HCT116 (cell line): ENCODE results near the gene SLC35F6. TPM values are rescaled to one million over a fixed set of nuclear protein-coding genes. Genes with fewer than 3 reads are reported as not detected.

Experiments used
- ATAC-seq: fragments of 200-7000 bp; cut with Tn5 transposase; 2 replicates; pipeline ENCODE4 v1.9.1; 2020; ENCODE audit warnings: mild to moderate bottlenecking, moderate library complexity
- BruUV-seq: library from RNA; stranded (reverse); fragments of 400-500 nt; replicated peaks from 2 replicates; lab custom pipeline; 2021; lab: Mats Ljungman, UMichigan
- CTCF ChIA-PET: fragments of 300-600 bp; sonication (Branson Sonifier 250); formaldehyde crosslinking; loops from one replicate; lab custom pipeline; 2021; ENCODE audit warnings: antibody characterized with exemption; lab: Charles Lee
- POLR2A ChIA-PET: fragments of 300-600, 350-600 bp; sonication (Branson Sonifier 250); formaldehyde crosslinking; loops from one replicate; lab custom pipeline; 2021; ENCODE audit warnings: antibody characterized with exemption; lab: Charles Lee
- RAD21 ChIA-PET, 2 experiments: fragments of 300-600 bp; sonication (Branson Sonifier 250); formaldehyde crosslinking; loops; one replicate each; lab custom pipeline; 2023; ENCODE audit warnings: low total read pairs in 2 of 2; ENCODE audit not compliant: uncharacterized antibody in 2 of 2, unreplicated experiment in 2 of 2, low non-redundant PET in 1 of 2; lab: Charles Lee
- DNase-seq: peaks from one replicate; pipeline ENCODE4 v3.0.0-alpha.2; 2010; ENCODE audit warnings: low read depth, low spot score
- H2AFZ ChIP-seq: fragments of 200-600 bp; shearing (Covaris generic), sonication (generic); 2 replicates; pipeline ENCODE4 v1.6.1; 2017; ENCODE audit warnings: low read depth, mixed run types, mixed read lengths, antibody characterized with exemption, low read length; ENCODE audit not compliant: poor library complexity, severe bottlenecking
- H3K27ac ChIP-seq: 2 replicates; pipeline ENCODE4 v1.5.1; 2012; ENCODE audit warnings: low read depth, low read length
- H3K27me3 ChIP-seq: fragments of 200-600 bp; sonication (generic); 2 replicates; pipeline ENCODE4 v1.6.1; 2016; ENCODE audit warnings: mixed run types, low read length, mixed read lengths; ENCODE audit not compliant: insufficient read depth
- H3K36me3 ChIP-seq, 2 experiments: fragments of 200-500 bp in 1 of 2; fragments of 200-600 bp in 1 of 2; sonication (Bioruptor generic) in 1 of 2; sonication (generic) in 1 of 2; 2 replicates each; pipeline versions ENCODE4 v1.5.1 to v1.6.1; 2014 to 2016; ENCODE audit warnings: low read length in 2 of 2, inconsistent platforms in 1 of 2, mixed read lengths in 1 of 2, mixed run types in 1 of 2; ENCODE audit not compliant: insufficient read depth in 2 of 2, control insufficient read depth in 1 of 2
- H3K4me1 ChIP-seq, 2 experiments: fragments of 200-600 bp in 1 of 2; sonication (generic) in 1 of 2; 2 replicates each; pipeline versions ENCODE4 v1.5.1 to v1.6.1; 2012 to 2017; ENCODE audit warnings: low read length in 2 of 2, inconsistent platforms in 1 of 2, mild to moderate bottlenecking in 1 of 2, mixed read lengths in 1 of 2, mixed run types in 1 of 2, moderate library complexity in 1 of 2; ENCODE audit not compliant: insufficient read depth in 2 of 2, control insufficient read depth in 1 of 2
- H3K4me2 ChIP-seq: fragments of 200-600 bp; sonication (generic); 2 replicates; pipeline ENCODE4 v1.6.1; 2017; ENCODE audit warnings: mixed run types, low read length, mixed read lengths
- H3K4me3 ChIP-seq, 2 experiments: fragments of 200-600 bp in 1 of 2; sonication (generic) in 1 of 2; replicated peaks in 1 of 2; 2 replicates each; pipeline ENCODE4 v1.5.1; 2011 to 2016; ENCODE audit warnings: low read length in 2 of 2, control low read depth in 1 of 2, low read depth in 1 of 2, mild to moderate bottlenecking in 1 of 2, mixed read lengths in 1 of 2, mixed run types in 1 of 2
- H3K79me2 ChIP-seq: fragments of 200-600 bp; sonication (generic); 2 replicates; pipeline ENCODE4 v1.6.1; 2017; ENCODE audit warnings: mild to moderate bottlenecking, mixed run types, low read length, moderate library complexity, mixed read lengths; ENCODE audit not compliant: insufficient read depth
- H3K9ac ChIP-seq: fragments of 200-600 bp; sonication (generic); 2 replicates; pipeline ENCODE4 v1.6.1; 2016; ENCODE audit warnings: low read length, mixed read lengths
- H3K9me2 ChIP-seq: fragments of 200-600 bp; sonication (generic), shearing (Covaris generic); 2 replicates; pipeline ENCODE4 v1.6.1; 2017; ENCODE audit warnings: mixed run types, mild to moderate bottlenecking, moderate library complexity; ENCODE audit not compliant: insufficient read depth
- H3K9me3 ChIP-seq, 2 experiments: fragments of 200-500 bp in 1 of 2; fragments of 200-600 bp in 1 of 2; sonication (Bioruptor generic) in 1 of 2; sonication (generic) in 1 of 2; 2 replicates each; pipeline ENCODE4 v1.6.1; 2014 to 2017; ENCODE audit warnings: low read length in 2 of 2, mixed read lengths in 2 of 2, inconsistent platforms in 1 of 2, low read depth in 1 of 2, mild to moderate bottlenecking in 1 of 2, mixed run types in 1 of 2, moderate library complexity in 1 of 2; ENCODE audit not compliant: control insufficient read depth in 1 of 2, insufficient read depth in 1 of 2
- H4K20me1 ChIP-seq: fragments of 200-600 bp; sonication (generic), shearing (Covaris generic); 2 replicates; pipeline ENCODE4 v1.6.1; 2017; ENCODE audit warnings: mixed run types, mild to moderate bottlenecking, moderate library complexity; ENCODE audit not compliant: insufficient read depth
- ATF3 ChIP-seq: IDR thresholded peaks from 2 replicates; pipeline ENCODE4 v1.6.1; 2012
- CBX3 ChIP-seq: IDR thresholded peaks from 2 replicates; pipeline ENCODE4 v1.6.1; 2012; ENCODE audit warnings: low read depth
- CEBPB ChIP-seq: IDR thresholded peaks from 2 replicates; pipeline ENCODE4 v1.6.1; 2012; ENCODE audit warnings: low read depth
- EGR1 ChIP-seq: IDR thresholded peaks from 2 replicates; pipeline ENCODE4 v1.6.1; 2012; ENCODE audit warnings: low read depth
- ELF1 ChIP-seq: IDR thresholded peaks from 2 replicates; pipeline ENCODE4 v1.6.1; 2012; ENCODE audit warnings: low read depth, borderline replicate concordance
- EZH2 ChIP-seq: fragments of 200-600 bp; sonication (generic); IDR thresholded peaks from 2 replicates; pipeline ENCODE4 v1.6.1; 2017; ENCODE audit warnings: antibody characterized with exemption, mixed run types
- EZH2phosphoT487 ChIP-seq: fragments of 200-600 bp; IDR thresholded peaks from 2 replicates; pipeline ENCODE4 v1.6.1; 2018; ENCODE audit warnings: antibody characterized with exemption, borderline replicate concordance
- FOSL1 ChIP-seq: IDR thresholded peaks from 2 replicates; pipeline ENCODE4 v1.6.1; 2012; ENCODE audit warnings: low read depth
- MAX ChIP-seq: IDR thresholded peaks from 2 replicates; pipeline ENCODE4 v1.6.1; 2012
- POLR2A ChIP-seq: IDR thresholded peaks from 2 replicates; pipeline ENCODE4 v1.7.0; 2011; ENCODE audit warnings: borderline replicate concordance; ENCODE audit not compliant: insufficient read depth, insufficient read length; ENCODE audit errors: extremely low read depth
- RAD21 ChIP-seq: IDR thresholded peaks from 2 replicates; pipeline ENCODE4 v1.6.1; 2012; ENCODE audit warnings: low read depth, mild to moderate bottlenecking
- REST ChIP-seq: IDR thresholded peaks from 2 replicates; pipeline ENCODE4 v1.6.1; 2012; ENCODE audit warnings: low read depth
- SRF ChIP-seq: IDR thresholded peaks from 2 replicates; pipeline ENCODE4 v1.6.1; 2012; ENCODE audit warnings: low read depth
- ZBTB33 ChIP-seq: IDR thresholded peaks from 2 replicates; pipeline ENCODE4 v1.6.1; 2011; ENCODE audit warnings: mild to moderate bottlenecking, low read length, moderate library complexity; ENCODE audit not compliant: insufficient replicate concordance; ENCODE audit errors: extremely low read depth
- ZFX ChIP-seq: fragments of 450-650 bp; IDR thresholded peaks from 2 replicates; pipeline ENCODE4 v1.6.1; 2017
- intact Hi-C: fragments of 100-400 bp; cut with micrococcal nuclease; formaldehyde crosslinking; loops from 2 replicates; pipeline ENCODE4 v1.10.0; 2022
- total RNA-seq: library from RNA; stranded (reverse); gene quantifications from one replicate; pipeline ENCODE4 v1.2.1, GENCODE V29; 2021; ENCODE audit not compliant: unreplicated experiment

Gene SLC35F6
- total RNA-seq, 1 experiment from 2014 or later, result 34.5 TPM

- POLR2A ChIA-PET, result interaction anchor here (0.5 to 2.5 kb wide), 3 partner anchors 9 to 279 kb away, joined by 3 to 8 read pairs (median 3); no protein-coding TSS in a partner anchor
- Histone ChIP-seq H3K27me3 (no peaks in the 10 kb centered on the region), H3K36me3 (no peaks in the 10 kb centered on the region), H3K9me2 (no peaks in the 10 kb centered on the region), H3K79me2 (no peaks in the 10 kb centered on the region), H3K9ac (peak overlapping the region; percentile 52), H4K20me1 (no peaks in the 10 kb centered on the region), H3K27ac (peak overlapping the region; percentile 80), H3K4me1 (peaks cover 57 to 61% of the 10 kb centered on the region in 2 experiments), H3K4me2 (peak overlapping the region; percentile 78), H3K9me3 (no peaks in the 10 kb centered on the region), H3K4me3 (peak overlapping the region in 1 of 2 experiments; percentile 43; a peak in 3 of 4 replicates), H2AFZ (no peak overlapping the region)
- intact Hi-C loops, result no loop called here
- ATAC-seq (peak; percentile 28), DNase-seq (no peak)
- no TSS peak for BruUV-seq
- no peak for TF ChIP-seq EZH2phosphoT487
- TF ChIP-seq POLR2A, result peak; percentile 19
- RAD21 ChIA-PET, result no interaction called here
- CTCF ChIA-PET, result interaction anchor here (1.5 kb wide), 1 partner anchor 120 kb away, joined by 3 read pairs; no protein-coding TSS in a partner anchor
Observed at GRCh38 chr2:26724784-26725520, 39.1 kb upstream of the SLC35F6 start.

- Histone ChIP-seq H3K9me2 (no peaks in the 10 kb centered on the region), H3K4me3 (no peak overlapping the region), H3K36me3 (no peaks in the 10 kb centered on the region), H3K27ac (peak overlapping the region; percentile 80; the same call in 1 of the 2 replicates), H3K9me3 (no peaks in the 10 kb centered on the region), H3K9ac (no peak overlapping the region), H2AFZ (no peak overlapping the region), H3K4me2 (peak overlapping the region; percentile 78), H4K20me1 (no peaks in the 10 kb centered on the region), H3K27me3 (no peaks in the 10 kb centered on the region), H3K4me1 (peaks cover 52 to 56% of the 10 kb centered on the region in 2 experiments), H3K79me2 (no peaks in the 10 kb centered on the region)
- BruUV-seq, result no TSS peak
- no peak for ATAC-seq
- TF ChIP-seq SRF, result no peak
- no peak for TF ChIP-seq CEBPB
- no peak for TF ChIP-seq MAX
- no peak for TF ChIP-seq CBX3
- TF ChIP-seq ZFX, result no peak
- no peak for TF ChIP-seq EZH2
- TF ChIP-seq ATF3, result no peak
- TF ChIP-seq ZBTB33, result no peak
- TF ChIP-seq ELF1, result no peak
- no peak for TF ChIP-seq RAD21
- no peak for TF ChIP-seq FOSL1
- TF ChIP-seq EGR1, result no peak
- no peak for TF ChIP-seq REST
- ChIA-PET RAD21 (no interaction called here), CTCF (interaction anchor here (1.5 kb wide), 1 partner anchor 120 kb away, joined by 3 read pairs; no protein-coding TSS in a partner anchor), POLR2A (interaction anchor here (0.7 to 1.2 kb wide), 2 partner anchors 31 to 96 kb away, joined by 3 read pairs; no protein-coding TSS in a partner anchor)
- intact Hi-C loops, result no loop called here
- no peak for DNase-seq
Observed at GRCh38 chr2:26725521-26725820, 38.6 kb upstream of the SLC35F6 start.
